Caco-2 (cell line): ENCODE results near the gene NDST4. TPM values are rescaled to one million over a fixed set of nuclear protein-coding genes. Genes with fewer than 3 reads are reported as not detected.

ENCODE experiments used
- BruUV-seq: library from RNA; stranded (reverse); fragments of 400-500 nt; replicated peaks from 2 replicates; lab custom pipeline; 2021; lab: Mats Ljungman, UMichigan
- CTCF ChIA-PET: fragments of 300-600 bp; sonication (Branson Sonifier 250); formaldehyde crosslinking; loops from one replicate; lab custom pipeline; 2022; ENCODE audit warnings: antibody characterized with exemption; lab: Charles Lee
- POLR2A ChIA-PET: fragments of 300-600 bp; sonication (Branson Sonifier 250); formaldehyde crosslinking; loops from one replicate; lab custom pipeline; 2022; ENCODE audit warnings: antibody characterized with exemption; lab: Charles Lee
- DNase-seq, 2 experiments: peaks; one replicate each; pipeline versions ENCODE4 v3.0.0 to v3.0.0-alpha.2; 2020 to 2022
- H3K27me3 ChIP-seq: replicated peaks from 2 replicates; pipeline ENCODE4 v1.6.0; 2011; ENCODE audit warnings: low read length; ENCODE audit not compliant: control insufficient read depth, insufficient read depth
- H3K36me3 ChIP-seq: 2 replicates; pipeline ENCODE4 v1.5.1; 2011; ENCODE audit warnings: low read length; ENCODE audit not compliant: control insufficient read depth, insufficient read depth
- H3K4me1 ChIP-seq: fragments of 250-450 bp; sonication (Bioruptor Pico); 2 replicates; pipeline ENCODE4 v1.5.1; 2020; ENCODE audit warnings: mild to moderate bottlenecking
- H3K4me3 ChIP-seq: 2 replicates; pipeline ENCODE4 v1.5.1; 2011; ENCODE audit warnings: low read depth, mild to moderate bottlenecking, control low read depth, low read length
- H3K9me3 ChIP-seq: fragments of 250-450 bp; sonication (Bioruptor Pico); 2 replicates; pipeline ENCODE4 v1.5.1; 2020; ENCODE audit warnings: mild to moderate bottlenecking, moderate library complexity
- H3K27ac Mint-ChIP-seq: one replicate; pipeline ENCODE4 v1.8.0; 2022; ENCODE audit warnings: mixed read lengths; ENCODE audit not compliant: unreplicated experiment
- H3K27me3 Mint-ChIP-seq: one replicate; pipeline ENCODE4 v1.8.0; 2022; ENCODE audit warnings: mixed read lengths; ENCODE audit not compliant: insufficient read depth, unreplicated experiment
- H3K36me3 Mint-ChIP-seq: one replicate; pipeline ENCODE4 v1.8.0; 2022; ENCODE audit warnings: mild to moderate bottlenecking, mixed read lengths; ENCODE audit not compliant: insufficient read depth, unreplicated experiment
- H3K4me1 Mint-ChIP-seq: one replicate; pipeline ENCODE4 v1.8.0; 2022; ENCODE audit warnings: low read depth, mixed read lengths; ENCODE audit not compliant: unreplicated experiment
- H3K4me3 Mint-ChIP-seq: one replicate; pipeline ENCODE4 v1.8.0; 2022; ENCODE audit warnings: mild to moderate bottlenecking, moderate library complexity, mixed read lengths; ENCODE audit not compliant: unreplicated experiment
- H3K9me3 Mint-ChIP-seq: one replicate; pipeline ENCODE4 v1.8.0; 2022; ENCODE audit warnings: mixed read lengths; ENCODE audit not compliant: unreplicated experiment
- intact Hi-C: fragments of 100-400 bp; cut with micrococcal nuclease; formaldehyde crosslinking; loops from one replicate; pipeline ENCODE4 v1.10.0; 2022; ENCODE audit not compliant: unreplicated experiment
- total RNA-seq: library from RNA; stranded (reverse); gene quantifications from 2 replicates; pipeline ENCODE4 v1.2.3, GENCODE V29; 2022
- TF ChIP-seq, protein P1 (sequence below), 2 experiments: fragments of 200-600 bp in 1 of 2; IDR thresholded peaks; 1 replicate in 1 of 2; 2 replicates in 1 of 2; pipeline versions ENCODE4 v1.5.1 to v1.8.0; 2011 to 2022; ENCODE audit warnings: antibody characterized with exemption in 1 of 2, control low read depth in 1 of 2, inconsistent platforms in 1 of 2, low read depth in 1 of 2, low read length in 1 of 2, mild to moderate bottlenecking in 1 of 2, moderate library complexity in 1 of 2; ENCODE audit not compliant: insufficient read depth in 1 of 2, severe bottlenecking in 1 of 2, unreplicated experiment in 1 of 2

NDST4 gene
- total RNA-seq, 1 experiment from 2014 or later, result 4.4 TPM

DNA sequence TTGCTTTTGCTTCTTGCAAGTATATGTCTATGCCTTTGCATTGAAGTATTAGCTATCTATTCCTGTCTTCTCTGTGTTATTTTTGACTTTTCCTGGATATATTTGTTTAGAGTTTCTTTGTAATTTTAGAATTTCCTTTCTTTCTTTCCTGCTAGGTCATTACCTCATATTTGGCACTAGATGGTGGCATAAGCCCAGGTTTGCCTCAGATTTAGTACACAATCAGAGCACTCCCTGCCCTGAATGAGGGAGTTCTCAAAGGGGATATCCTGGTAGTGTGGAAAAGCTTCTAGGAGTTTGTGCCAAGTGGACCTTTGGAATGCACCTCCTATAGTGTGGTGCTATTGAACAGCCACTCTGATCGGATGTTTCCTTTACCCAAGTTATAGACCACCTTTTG lies 333.2 kb downstream of the NDST4 start:
- CTCF ChIA-PET, result interaction anchor here (1.1 kb wide), 1 partner anchor 1072 kb away, joined by 3 read pairs; no protein-coding TSS in a partner anchor
- H3K27me3 Mint-ChIP-seq, result peaks cover 7% of the 10 kb centered on the region

More for the DNA sequence above, 333.2 kb downstream of the NDST4 start:
- Mint-ChIP-seq H3K36me3 (no peaks in the 10 kb centered on the region), H3K9me3 (no peaks in the 10 kb centered on the region), H3K27ac (no peak overlapping the region), H3K4me3 (no peak overlapping the region), H3K4me1 (no peaks in the 10 kb centered on the region)
- intact Hi-C loops, result loop anchor here (1.0 to 10.0 kb wide), 4 partner anchors 27 to 1072 kb away; no protein-coding TSS in a partner anchor
- no peaks in the 10 kb centered on the region for H3K9me3 ChIP-seq
- POLR2A ChIA-PET, result no interaction called here
- H3K4me1 ChIP-seq, result no peaks in the 10 kb centered on the region
- H3K36me3 ChIP-seq, result no peaks in the 10 kb centered on the region
- TF ChIP-seq, protein P1, sequence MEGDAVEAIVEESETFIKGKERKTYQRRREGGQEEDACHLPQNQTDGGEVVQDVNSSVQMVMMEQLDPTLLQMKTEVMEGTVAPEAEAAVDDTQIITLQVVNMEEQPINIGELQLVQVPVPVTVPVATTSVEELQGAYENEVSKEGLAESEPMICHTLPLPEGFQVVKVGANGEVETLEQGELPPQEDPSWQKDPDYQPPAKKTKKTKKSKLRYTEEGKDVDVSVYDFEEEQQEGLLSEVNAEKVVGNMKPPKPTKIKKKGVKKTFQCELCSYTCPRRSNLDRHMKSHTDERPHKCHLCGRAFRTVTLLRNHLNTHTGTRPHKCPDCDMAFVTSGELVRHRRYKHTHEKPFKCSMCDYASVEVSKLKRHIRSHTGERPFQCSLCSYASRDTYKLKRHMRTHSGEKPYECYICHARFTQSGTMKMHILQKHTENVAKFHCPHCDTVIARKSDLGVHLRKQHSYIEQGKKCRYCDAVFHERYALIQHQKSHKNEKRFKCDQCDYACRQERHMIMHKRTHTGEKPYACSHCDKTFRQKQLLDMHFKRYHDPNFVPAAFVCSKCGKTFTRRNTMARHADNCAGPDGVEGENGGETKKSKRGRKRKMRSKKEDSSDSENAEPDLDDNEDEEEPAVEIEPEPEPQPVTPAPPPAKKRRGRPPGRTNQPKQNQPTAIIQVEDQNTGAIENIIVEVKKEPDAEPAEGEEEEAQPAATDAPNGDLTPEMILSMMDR (IDR thresholded peaks at IDR 0.05; ENCODE audit: insufficient read depth in 1 of 2, low read depth in 1 of 2, low read length in 1 of 2, severe bottlenecking in 1 of 2, unreplicated experiment in 1 of 2), result peak; percentile 39 to 43
- DNase-seq, result peak; percentile 23 to 33
- H3K27me3 ChIP-seq, result no peaks in the 10 kb centered on the region
- no TSS peak for BruUV-seq
- no peak overlapping the region for H3K4me3 ChIP-seq
